Measurements from ENCODE around the gene CDHR3. TPM values are rescaled to one million over a fixed set of nuclear protein-coding genes. Genes with fewer than 3 reads are reported as not detected.

Gene CDHR3, protein sequence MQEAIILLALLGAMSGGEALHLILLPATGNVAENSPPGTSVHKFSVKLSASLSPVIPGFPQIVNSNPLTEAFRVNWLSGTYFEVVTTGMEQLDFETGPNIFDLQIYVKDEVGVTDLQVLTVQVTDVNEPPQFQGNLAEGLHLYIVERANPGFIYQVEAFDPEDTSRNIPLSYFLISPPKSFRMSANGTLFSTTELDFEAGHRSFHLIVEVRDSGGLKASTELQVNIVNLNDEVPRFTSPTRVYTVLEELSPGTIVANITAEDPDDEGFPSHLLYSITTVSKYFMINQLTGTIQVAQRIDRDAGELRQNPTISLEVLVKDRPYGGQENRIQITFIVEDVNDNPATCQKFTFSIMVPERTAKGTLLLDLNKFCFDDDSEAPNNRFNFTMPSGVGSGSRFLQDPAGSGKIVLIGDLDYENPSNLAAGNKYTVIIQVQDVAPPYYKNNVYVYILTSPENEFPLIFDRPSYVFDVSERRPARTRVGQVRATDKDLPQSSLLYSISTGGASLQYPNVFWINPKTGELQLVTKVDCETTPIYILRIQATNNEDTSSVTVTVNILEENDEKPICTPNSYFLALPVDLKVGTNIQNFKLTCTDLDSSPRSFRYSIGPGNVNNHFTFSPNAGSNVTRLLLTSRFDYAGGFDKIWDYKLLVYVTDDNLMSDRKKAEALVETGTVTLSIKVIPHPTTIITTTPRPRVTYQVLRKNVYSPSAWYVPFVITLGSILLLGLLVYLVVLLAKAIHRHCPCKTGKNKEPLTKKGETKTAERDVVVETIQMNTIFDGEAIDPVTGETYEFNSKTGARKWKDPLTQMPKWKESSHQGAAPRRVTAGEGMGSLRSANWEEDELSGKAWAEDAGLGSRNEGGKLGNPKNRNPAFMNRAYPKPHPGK
- 0.56 and 0.75 TPM in 2 replicates for total RNA-seq

GRCh38 chr7:105963038-105963667 is at the start of gene CDHR3:
TSS of gene CDHR3 (plus strand) at chr7:105963264. CDS start at chr7:105963319, 55 bp downstream.
- POLR2A ChIA-PET, result no interaction called here

DNA sequence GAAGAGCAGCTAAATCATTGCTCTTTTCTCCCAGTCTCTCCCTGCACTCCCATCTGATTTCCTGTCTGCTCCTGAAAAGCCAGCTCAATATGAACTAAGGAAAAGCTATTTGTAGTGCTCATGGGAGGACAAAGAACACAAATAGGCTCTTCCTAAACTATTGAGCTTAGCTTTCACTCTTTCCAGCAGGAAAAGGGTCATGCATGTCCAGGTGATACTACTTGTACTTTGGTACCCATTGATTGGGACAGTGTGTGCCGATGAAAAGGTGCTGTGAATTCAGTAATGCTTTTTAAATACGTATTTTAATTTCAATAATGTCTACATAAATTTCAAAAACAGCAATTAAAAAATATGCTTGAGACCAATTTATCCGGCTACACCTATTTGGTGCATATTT is 49.1 kb upstream of the CDHR3 start:
- H3K27ac Mint-ChIP-seq, result no peak overlapping the region
- DNase-seq (no peak), ATAC-seq (ENCODE audit: low read depth) (no peak)
- no peak overlapping the region for H3K4me3 Mint-ChIP-seq
- H3K36me3 Mint-ChIP-seq (ENCODE audit: low read depth), result no peaks in the 10 kb centered on the region
- peaks cover 2% of the 10 kb centered on the region for H3K27me3 Mint-ChIP-seq
- POLR2A ChIA-PET, result no interaction called here
- no peak for TF ChIP-seq CTCF (IDR thresholded peaks at IDR 0.05)
- intact Hi-C loops (cut with micrococcal nuclease), result no loop called here
- H3K9me3 Mint-ChIP-seq, result peaks cover 5% of the 10 kb centered on the region
- CTCF ChIA-PET, result no interaction called here
- no peaks in the 10 kb centered on the region for H3K4me1 Mint-ChIP-seq

More at GRCh38 chr7:105963038-105963667, at the start of gene CDHR3:
- TF ChIP-seq CTCF (IDR thresholded peaks at IDR 0.05), result no peak
- DNase-seq (no peak), ATAC-seq (ENCODE audit: low read depth) (no peak)
- Mint-ChIP-seq H3K27ac (no peak within 1 kb of the TSS), H3K27me3 (peaks cover 2% of the 10 kb centered on the region), H3K4me3 (no peak within 1 kb of the TSS), H3K4me1 (no peaks in the 10 kb centered on the region), H3K9me3 (peaks cover 2% of the 10 kb centered on the region), H3K36me3 (ENCODE audit: low read depth) (no peaks in the 10 kb centered on the region)
- CTCF ChIA-PET, result no interaction called here
- intact Hi-C loops (cut with micrococcal nuclease), result no loop called here

GRCh38 chr7:105916603-105917002 is 46.5 kb upstream of the CDHR3 start:
- Mint-ChIP-seq H3K9me3 (no peaks in the 10 kb centered on the region), H3K4me1 (no peaks in the 10 kb centered on the region), H3K27ac (no peak overlapping the region), H3K27me3 (peaks cover 10% of the 10 kb centered on the region), H3K36me3 (ENCODE audit: low read depth) (no peaks in the 10 kb centered on the region), H3K4me3 (no peak overlapping the region)
- ChIA-PET CTCF (no interaction called here), POLR2A (no interaction called here)
- DNase-seq (no peak), ATAC-seq (ENCODE audit: low read depth) (no peak)
- no peak for TF ChIP-seq CTCF (IDR thresholded peaks at IDR 0.05)
- intact Hi-C loops (cut with micrococcal nuclease), result no loop called here

DNA sequence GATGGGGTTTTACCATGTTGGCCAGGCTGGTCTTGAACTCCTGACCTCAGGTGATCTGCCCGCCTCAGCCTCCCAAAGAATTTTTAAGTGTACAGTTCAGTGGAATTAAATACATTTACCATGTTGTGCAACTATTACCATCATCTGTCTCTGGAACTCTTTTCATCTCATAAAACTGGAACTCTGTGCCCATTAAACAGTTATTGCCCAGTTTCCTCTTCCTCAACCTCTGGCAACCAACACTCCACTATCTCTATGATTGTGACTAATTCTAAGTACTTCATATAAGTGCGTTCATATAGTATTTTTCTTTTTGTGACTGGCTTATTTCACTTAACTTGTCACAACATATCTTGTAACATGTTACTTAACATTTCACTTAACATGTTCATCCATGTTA is 45.4 kb upstream of the CDHR3 start:
- H3K4me3 Mint-ChIP-seq, result no peak overlapping the region
- intact Hi-C loops (cut with micrococcal nuclease), result no loop called here
- H3K27ac Mint-ChIP-seq, result no peak overlapping the region
- H3K4me1 Mint-ChIP-seq, result no peaks in the 10 kb centered on the region
- ATAC-seq (ENCODE audit: low read depth), result no peak
- ChIA-PET POLR2A (no interaction called here), CTCF (no interaction called here)
- H3K36me3 Mint-ChIP-seq (ENCODE audit: low read depth), result no peaks in the 10 kb centered on the region
- peaks cover 10% of the 10 kb centered on the region for H3K27me3 Mint-ChIP-seq
- no peak for TF ChIP-seq CTCF (IDR thresholded peaks at IDR 0.05)
- H3K9me3 Mint-ChIP-seq, result no peaks in the 10 kb centered on the region
- DNase-seq, result no peak

GRCh38 chr7:105920766-105921165 is 42.3 kb upstream of the CDHR3 start:
- POLR2A ChIA-PET, result no interaction called here
- H3K27ac Mint-ChIP-seq, result no peak overlapping the region
- H3K4me3 Mint-ChIP-seq, result no peak overlapping the region
- no peaks in the 10 kb centered on the region for H3K4me1 Mint-ChIP-seq
- DNase-seq (no peak), ATAC-seq (ENCODE audit: low read depth) (no peak)
- no peaks in the 10 kb centered on the region for H3K36me3 Mint-ChIP-seq (ENCODE audit: low read depth)
- intact Hi-C loops (cut with micrococcal nuclease), result no loop called here
- peaks cover 10% of the 10 kb centered on the region for H3K9me3 Mint-ChIP-seq
- CTCF ChIA-PET, result no interaction called here
- no peak for TF ChIP-seq CTCF (IDR thresholded peaks at IDR 0.05)
- H3K27me3 Mint-ChIP-seq, result peaks cover 10% of the 10 kb centered on the region
